SK-N-MC (cell line): ENCODE data around the gene CYFIP2.
"Not testable (repeated sequence)": the region's sequence is repeated elsewhere in the genome, so short reads cannot be mapped to it uniquely, and the experiment has no call there.

Experiments
- EZH2 ChIP-seq: fragments of 200-600 bp; sonication (generic); IDR thresholded peaks from one replicate; pipeline ENCODE4 v1.6.1; 2017; ENCODE audit warnings: antibody characterized with exemption
- FOXP2 ChIP-seq: optimal IDR thresholded peaks from 2 replicates; pipeline ENCODE3; 2011; ENCODE audit warnings: mild to moderate bottlenecking, moderate library complexity; ENCODE audit not compliant: insufficient read depth; ENCODE audit errors: extremely low read length, control extremely low read depth
- POLR2AphosphoS5 ChIP-seq: IDR thresholded peaks from 2 replicates; pipeline ENCODE4 v1.6.1; 2012; ENCODE audit warnings: mild to moderate bottlenecking, low read depth, low read length, borderline replicate concordance

DNA sequence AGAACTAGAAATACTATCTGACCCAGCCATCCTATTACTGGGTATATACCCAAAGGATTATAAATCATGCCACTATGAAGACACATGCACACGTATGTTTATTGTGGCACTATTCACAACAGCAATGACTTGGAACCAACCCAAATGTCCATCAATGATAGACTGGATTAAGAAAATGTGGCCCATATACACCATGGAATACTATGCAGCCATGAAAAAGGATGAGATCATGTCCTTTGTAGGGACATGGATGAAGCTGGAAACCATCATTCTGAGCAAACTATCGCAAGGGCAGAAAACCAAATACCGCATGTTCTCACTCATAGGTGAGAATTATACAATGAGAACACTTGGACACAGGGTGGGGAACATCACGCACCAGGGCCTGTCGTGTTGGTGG lies 164.0 kb downstream of the CYFIP2 start:
- TF ChIP-seq EZH2, POLR2AphosphoS5, FOXP2: not testable (repeated sequence)
